AG09309 (cell line): Measurements from ENCODE around the gene MCRS1.
"Not testable (repeated sequence)": the region's sequence is repeated elsewhere in the genome, so short reads cannot be mapped to it uniquely, and the experiment has no call there.

Experiments
- DNase-seq: peaks from one replicate; pipeline ENCODE4 v3.0.0-alpha.2; 2010; ENCODE audit warnings: low read depth
- H3K4me3 ChIP-seq: 2 replicates; pipeline ENCODE4 v1.5.1; 2011; ENCODE audit warnings: mild to moderate bottlenecking, low read depth, low read length, moderate library complexity; ENCODE audit not compliant: control insufficient read depth
- CTCF ChIP-seq: IDR thresholded peaks from 2 replicates; pipeline ENCODE4 v1.5.1; 2011; ENCODE audit warnings: mild to moderate bottlenecking, low read depth, low read length, inconsistent platforms; ENCODE audit not compliant: insufficient read depth, control insufficient read depth; ENCODE audit errors: missing control alignments

The MCRS1 gene

GRCh38 chr12:49512546-49512945, 55.4 kb downstream of the MCRS1 start:
- no peak for TF ChIP-seq CTCF
- H3K4me3 ChIP-seq, result no peak overlapping the region
- no peak for DNase-seq

GRCh38 chr12:49511410-49511809, 56.5 kb downstream of the MCRS1 start:
- TF ChIP-seq CTCF, result no peak
- H3K4me3 ChIP-seq, result no peak overlapping the region
- no peak for DNase-seq

GRCh38 chr12:49509681-49510080, 58.3 kb downstream of the MCRS1 start:
- H3K4me3 ChIP-seq, DNase-seq: not testable (repeated sequence)
